Neutrophil (primary cell): Measurements from ENCODE around the gene ELK1.

Experiments used
- H3K27ac ChIP-seq: fragments of 200-600 bp; sonication (generic); 2 replicates; pipeline ENCODE4 v1.5.1; 2016; ENCODE audit warnings: mild to moderate bottlenecking, moderate library complexity
- H3K27me3 ChIP-seq: fragments of 200-600 bp; sonication (generic); 2 replicates; pipeline ENCODE4 v1.6.0; 2016; ENCODE audit warnings: mild to moderate bottlenecking
- H3K36me3 ChIP-seq: fragments of 200-600 bp; sonication (generic); 2 replicates; pipeline ENCODE4 v1.5.1; 2017
- H3K4me1 ChIP-seq, 2 experiments: fragments of 200-600 bp in 1 of 2; sonication (generic) in 1 of 2; 1 replicate in 1 of 2; 2 replicates in 1 of 2; pipeline versions ENCODE4 v1.5.1 to v1.6.1; 2013 to 2016; ENCODE audit warnings: low read depth in 1 of 2, low read length in 1 of 2, mild to moderate bottlenecking in 1 of 2, moderate library complexity in 1 of 2; ENCODE audit not compliant: control insufficient read depth in 1 of 2, insufficient read depth in 1 of 2
- H3K4me3 ChIP-seq, 2 experiments: fragments of 200-600 bp in 1 of 2; sonication (generic) in 1 of 2; 1 replicate in 1 of 2; 2 replicates in 1 of 2; pipeline ENCODE4 v1.5.1; 2013 to 2016; ENCODE audit warnings: low read depth in 1 of 2, low read length in 1 of 2, mild to moderate bottlenecking in 1 of 2, moderate library complexity in 1 of 2
- H3K9me3 ChIP-seq: fragments of 200-600 bp; sonication (generic); 2 replicates; pipeline ENCODE4 v1.5.1; 2016
- TF ChIP-seq, protein P1 (sequence below): fragments of 200-600 bp; sonication (generic); IDR thresholded peaks from 2 replicates; pipeline ENCODE4 v1.5.1; 2016; ENCODE audit warnings: antibody characterized with exemption

The ELK1 gene

DNA sequence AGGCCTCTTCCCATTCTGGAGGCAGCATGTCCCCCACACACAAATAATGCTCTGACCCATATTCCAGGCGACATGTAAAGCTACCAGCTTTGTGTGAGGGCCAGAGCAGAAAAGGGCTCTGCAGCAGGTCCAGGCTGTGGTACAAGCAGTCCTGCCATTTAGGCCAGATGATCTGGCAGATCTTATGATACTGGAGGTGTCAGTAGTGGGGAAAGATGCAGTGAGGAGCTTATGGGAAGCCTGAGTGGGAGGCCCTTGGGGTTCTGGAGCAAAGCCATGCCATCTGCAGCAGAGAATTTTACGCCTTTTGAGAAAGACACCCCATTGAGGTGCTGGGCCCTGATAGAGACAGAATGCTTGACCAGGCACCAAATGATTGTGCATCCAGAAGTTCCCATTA, 38.4 kb downstream of the ELK1 start:
- Histone ChIP-seq H3K9me3 (no peaks in the 10 kb centered on the region), H3K4me1 (peaks cover 19 to 31% of the 10 kb centered on the region in 2 experiments), H3K27ac (no peak overlapping the region), H3K4me3 (no peak overlapping the region), H3K27me3 (no peaks in the 10 kb centered on the region), H3K36me3 (no peaks in the 10 kb centered on the region)
- TF ChIP-seq, protein P1, sequence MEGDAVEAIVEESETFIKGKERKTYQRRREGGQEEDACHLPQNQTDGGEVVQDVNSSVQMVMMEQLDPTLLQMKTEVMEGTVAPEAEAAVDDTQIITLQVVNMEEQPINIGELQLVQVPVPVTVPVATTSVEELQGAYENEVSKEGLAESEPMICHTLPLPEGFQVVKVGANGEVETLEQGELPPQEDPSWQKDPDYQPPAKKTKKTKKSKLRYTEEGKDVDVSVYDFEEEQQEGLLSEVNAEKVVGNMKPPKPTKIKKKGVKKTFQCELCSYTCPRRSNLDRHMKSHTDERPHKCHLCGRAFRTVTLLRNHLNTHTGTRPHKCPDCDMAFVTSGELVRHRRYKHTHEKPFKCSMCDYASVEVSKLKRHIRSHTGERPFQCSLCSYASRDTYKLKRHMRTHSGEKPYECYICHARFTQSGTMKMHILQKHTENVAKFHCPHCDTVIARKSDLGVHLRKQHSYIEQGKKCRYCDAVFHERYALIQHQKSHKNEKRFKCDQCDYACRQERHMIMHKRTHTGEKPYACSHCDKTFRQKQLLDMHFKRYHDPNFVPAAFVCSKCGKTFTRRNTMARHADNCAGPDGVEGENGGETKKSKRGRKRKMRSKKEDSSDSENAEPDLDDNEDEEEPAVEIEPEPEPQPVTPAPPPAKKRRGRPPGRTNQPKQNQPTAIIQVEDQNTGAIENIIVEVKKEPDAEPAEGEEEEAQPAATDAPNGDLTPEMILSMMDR = no peak

DNA sequence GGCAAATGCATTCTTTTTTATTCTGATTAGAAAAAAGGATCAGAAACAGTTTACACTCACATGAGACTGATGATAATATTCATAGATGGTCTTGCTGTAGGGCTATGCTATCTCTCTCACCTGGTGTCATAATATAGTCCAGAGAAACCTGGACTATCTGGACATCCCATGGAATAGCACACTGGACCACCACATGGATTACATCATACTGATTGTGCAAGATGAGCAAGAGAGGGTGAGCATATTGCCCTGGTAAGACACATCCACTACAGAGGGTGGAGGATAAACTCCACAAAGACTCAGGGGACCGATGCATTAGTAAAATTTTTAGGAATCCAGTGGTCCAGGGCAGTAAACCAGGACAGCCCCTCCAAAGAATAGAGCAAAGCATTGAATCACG, 38.9 kb downstream of the ELK1 start:
- H3K4me1 ChIP-seq = peaks cover 19 to 31% of the 10 kb centered on the region in 2 experiments
- TF ChIP-seq, protein P1 = no peak
- H3K27ac ChIP-seq = no peak overlapping the region
- no peaks in the 10 kb centered on the region for H3K9me3 ChIP-seq
- H3K27me3 ChIP-seq = no peaks in the 10 kb centered on the region
- H3K36me3 ChIP-seq = no peaks in the 10 kb centered on the region
- no peak overlapping the region for H3K4me3 ChIP-seq

DNA sequence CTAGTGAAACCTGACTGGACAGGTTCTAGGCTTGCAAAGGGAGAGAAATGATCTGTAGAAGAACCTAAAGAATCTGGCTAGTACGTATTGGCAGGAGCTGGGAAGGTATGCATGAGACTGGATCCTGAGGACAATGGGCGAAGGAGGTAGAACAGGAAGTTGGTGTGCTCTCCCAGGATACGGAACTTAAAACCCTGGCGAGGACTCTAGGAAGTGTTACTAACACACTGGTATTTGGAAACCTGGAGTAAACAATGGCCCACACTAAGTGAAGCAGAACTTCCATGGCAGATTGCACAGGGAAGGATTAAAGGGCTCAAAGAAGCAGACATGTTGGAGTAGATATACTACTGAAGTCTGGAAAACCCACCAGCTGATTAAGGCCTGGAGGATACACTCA, 39.9 kb downstream of the ELK1 start:
- H3K4me1 ChIP-seq = peaks cover 19 to 31% of the 10 kb centered on the region in 2 experiments
- no peak overlapping the region for H3K4me3 ChIP-seq
- no peaks in the 10 kb centered on the region for H3K27me3 ChIP-seq
- H3K9me3 ChIP-seq = no peaks in the 10 kb centered on the region
- TF ChIP-seq, protein P1 = no peak
- H3K27ac ChIP-seq = no peak overlapping the region
- H3K36me3 ChIP-seq = no peaks in the 10 kb centered on the region

DNA sequence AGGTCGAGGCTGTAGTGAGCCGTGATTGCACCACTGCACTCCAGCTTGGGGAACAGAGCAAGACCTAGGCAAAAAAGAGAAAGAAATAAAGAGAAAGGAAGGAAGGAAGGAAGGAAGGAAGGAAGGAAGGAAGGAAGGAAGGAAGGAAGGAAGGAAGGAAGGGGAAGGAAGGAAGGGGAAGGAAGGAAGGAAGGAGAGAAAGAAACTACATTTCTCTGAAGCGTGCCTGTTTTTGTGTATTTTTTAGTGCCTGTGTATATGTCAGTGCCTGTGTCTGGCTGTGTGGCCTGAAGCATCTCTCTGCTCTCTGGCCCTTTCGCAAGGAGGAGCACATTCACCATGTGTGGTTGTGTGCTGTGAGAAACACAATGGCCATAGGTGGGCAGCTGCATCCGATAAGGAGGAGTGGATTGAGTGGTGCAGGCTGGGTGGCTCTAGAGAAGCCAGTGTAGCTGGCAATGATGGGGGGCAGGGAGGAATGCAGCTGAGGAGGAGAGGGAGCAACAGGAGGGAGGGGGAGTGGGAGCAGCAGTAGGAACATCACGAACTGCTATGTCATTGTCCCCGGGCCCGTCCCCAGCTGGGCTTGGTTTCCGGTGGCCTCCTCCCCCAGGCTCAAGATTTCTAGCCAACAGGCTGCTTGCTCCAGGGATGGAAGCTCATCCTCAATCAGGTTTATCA, 42.1 kb downstream of the ELK1 start:
- Histone ChIP-seq H3K9me3 (no peaks in the 10 kb centered on the region), H3K4me3 (no peak overlapping the region), H3K27ac (peak overlapping the region; percentile 38), H3K27me3 (no peaks in the 10 kb centered on the region), H3K36me3 (no peaks in the 10 kb centered on the region), H3K4me1 (peaks cover 19 to 31% of the 10 kb centered on the region in 2 experiments)
- TF ChIP-seq, protein P1 = no peak

DNA sequence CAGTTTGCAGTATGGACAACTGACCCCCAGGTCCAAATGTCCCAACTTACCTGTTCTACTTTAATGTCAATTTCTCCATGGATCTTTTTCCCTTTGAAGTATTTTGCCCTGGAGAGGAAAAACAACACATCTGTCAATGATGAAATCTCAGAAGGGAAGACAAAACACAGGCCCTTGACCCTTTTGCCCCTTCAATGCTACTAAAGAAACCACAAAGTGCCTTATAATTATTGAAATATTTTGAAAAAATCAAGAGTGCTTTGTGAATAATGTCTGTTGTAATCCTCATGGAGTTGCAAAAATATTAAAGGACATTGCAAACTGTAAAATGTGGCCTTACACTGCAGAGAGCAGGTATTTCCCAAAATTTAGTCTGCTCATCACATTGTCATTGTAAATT, 43.3 kb downstream of the ELK1 start:
- Histone ChIP-seq H3K4me1 (peaks cover 19 to 31% of the 10 kb centered on the region in 2 experiments), H3K27me3 (no peaks in the 10 kb centered on the region), H3K4me3 (no peak overlapping the region), H3K9me3 (no peaks in the 10 kb centered on the region), H3K36me3 (no peaks in the 10 kb centered on the region), H3K27ac (no peak overlapping the region)
- TF ChIP-seq, protein P1 = no peak
